Measurements from ENCODE around the gene ADARB1.

DNA sequence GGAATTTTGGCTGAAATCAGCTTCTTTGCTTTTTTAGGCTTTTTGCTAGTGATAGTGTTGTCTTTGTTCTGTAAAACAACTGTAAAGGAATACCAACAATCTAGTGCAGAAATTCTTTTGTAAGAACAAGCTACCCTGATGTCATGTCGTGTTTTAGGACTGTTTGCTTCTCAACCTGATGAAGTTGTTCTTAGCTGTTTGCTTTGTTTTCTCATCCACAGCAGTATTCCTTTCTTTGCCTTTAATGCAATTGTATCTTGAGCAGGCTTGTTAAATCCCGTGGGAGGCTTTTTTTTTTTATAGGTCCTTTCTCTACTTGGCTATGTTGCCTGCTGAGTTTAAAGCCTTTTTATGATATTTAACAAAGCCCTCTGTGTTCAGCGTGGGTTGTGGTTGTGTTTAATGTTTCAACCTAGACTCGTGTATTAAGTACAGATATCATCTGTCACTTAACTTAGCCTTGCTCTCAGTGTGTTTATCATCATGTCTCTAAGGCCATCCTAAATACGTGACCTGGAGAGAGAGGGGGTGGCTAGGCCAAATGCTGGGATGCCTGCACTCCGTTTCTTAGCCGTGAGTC lies 31.6 kb downstream of the ADARB1 start:
- TF ChIP-seq, protein P1, sequence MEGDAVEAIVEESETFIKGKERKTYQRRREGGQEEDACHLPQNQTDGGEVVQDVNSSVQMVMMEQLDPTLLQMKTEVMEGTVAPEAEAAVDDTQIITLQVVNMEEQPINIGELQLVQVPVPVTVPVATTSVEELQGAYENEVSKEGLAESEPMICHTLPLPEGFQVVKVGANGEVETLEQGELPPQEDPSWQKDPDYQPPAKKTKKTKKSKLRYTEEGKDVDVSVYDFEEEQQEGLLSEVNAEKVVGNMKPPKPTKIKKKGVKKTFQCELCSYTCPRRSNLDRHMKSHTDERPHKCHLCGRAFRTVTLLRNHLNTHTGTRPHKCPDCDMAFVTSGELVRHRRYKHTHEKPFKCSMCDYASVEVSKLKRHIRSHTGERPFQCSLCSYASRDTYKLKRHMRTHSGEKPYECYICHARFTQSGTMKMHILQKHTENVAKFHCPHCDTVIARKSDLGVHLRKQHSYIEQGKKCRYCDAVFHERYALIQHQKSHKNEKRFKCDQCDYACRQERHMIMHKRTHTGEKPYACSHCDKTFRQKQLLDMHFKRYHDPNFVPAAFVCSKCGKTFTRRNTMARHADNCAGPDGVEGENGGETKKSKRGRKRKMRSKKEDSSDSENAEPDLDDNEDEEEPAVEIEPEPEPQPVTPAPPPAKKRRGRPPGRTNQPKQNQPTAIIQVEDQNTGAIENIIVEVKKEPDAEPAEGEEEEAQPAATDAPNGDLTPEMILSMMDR (conservative IDR thresholded peaks at IDR 0.05), result no peak
- no peak for TF ChIP-seq EZH2 (IDR thresholded peaks at IDR 0.05; ENCODE audit: low read depth)
